HEK293T (cell line): ENCODE results near the gene DERA.
"Not testable (repeated sequence)": the region's sequence is repeated elsewhere in the genome, so short reads cannot be mapped to it uniquely, and the experiment has no call there.

Experiments used
- CTCF ChIA-PET: fragments of 350-600 bp; formaldehyde crosslinking; extraction: SDS; loops from one replicate; lab custom pipeline; 2021; ENCODE audit warnings: antibody characterized with exemption, inconsistent platforms; lab: Yijun Ruan, JAX
- POLR2A ChIA-PET: fragments of 350-600 bp; formaldehyde crosslinking; extraction: SDS; loops from one replicate; lab custom pipeline; 2020; ENCODE audit warnings: antibody characterized with exemption, inconsistent platforms; lab: Yijun Ruan, JAX
- DNase-seq: peaks from one replicate; pipeline ENCODE4 v3.0.0; 2012; ENCODE audit warnings: mixed read lengths; ENCODE audit errors: extremely low spot score
- ARNT ChIP-seq: fragments of 450-650 bp; IDR thresholded peaks from 2 replicates; pipeline ENCODE4 v1.6.1; 2017; ENCODE audit warnings: mild to moderate bottlenecking
- BHLHE40 ChIP-seq: fragments of 450-650 bp; IDR thresholded peaks from 2 replicates; pipeline ENCODE4 v1.6.1; 2016; ENCODE audit warnings: mild to moderate bottlenecking, moderate library complexity, borderline replicate concordance
- CTBP1 ChIP-seq: fragments of 450-650 bp; IDR thresholded peaks from 2 replicates; pipeline ENCODE4 v1.6.1; 2016; ENCODE audit warnings: borderline replicate concordance
- ELF4 ChIP-seq: fragments of 450-650 bp; IDR thresholded peaks from 2 replicates; pipeline ENCODE4 v1.6.1; 2017; ENCODE audit warnings: antibody characterized with exemption
- FOXA1 ChIP-seq: fragments of 450-650 bp; IDR thresholded peaks from 2 replicates; pipeline ENCODE4 v1.6.1; 2016; ENCODE audit warnings: mild to moderate bottlenecking
- FOXK2 ChIP-seq: fragments of 450-650 bp; IDR thresholded peaks from 2 replicates; pipeline ENCODE4 v1.6.1; 2016; ENCODE audit warnings: mild to moderate bottlenecking
- FOXM1 ChIP-seq: fragments of 450-650 bp; IDR thresholded peaks from 2 replicates; pipeline ENCODE4 v1.6.1; 2017; ENCODE audit warnings: mild to moderate bottlenecking, borderline replicate concordance
- HDGF ChIP-seq: fragments of 450-650 bp; IDR thresholded peaks from 2 replicates; pipeline ENCODE4 v1.6.1; 2017; ENCODE audit warnings: antibody characterized with exemption, borderline replicate concordance
- L3MBTL2 ChIP-seq: fragments of 450-650 bp; conservative IDR thresholded peaks from 2 replicates; pipeline ENCODE4 v1.6.1; 2016; ENCODE audit warnings: mild to moderate bottlenecking
- LEF1 ChIP-seq: fragments of 450-650 bp; IDR thresholded peaks from 2 replicates; pipeline ENCODE4 v1.6.1; 2017; ENCODE audit warnings: mild to moderate bottlenecking, borderline replicate concordance
- NFRKB ChIP-seq: fragments of 450-650 bp; IDR thresholded peaks from 2 replicates; pipeline ENCODE4 v1.6.1; 2016; ENCODE audit warnings: mild to moderate bottlenecking, moderate library complexity
- PKNOX1 ChIP-seq: fragments of 450-650 bp; IDR thresholded peaks from 2 replicates; pipeline ENCODE4 v1.6.1; 2016
- SP1 ChIP-seq: fragments of 450-650 bp; IDR thresholded peaks from 2 replicates; pipeline ENCODE4 v1.6.1; 2017
- SUZ12 ChIP-seq: fragments of 450-650 bp; IDR thresholded peaks from 2 replicates; pipeline ENCODE4 v1.6.1; 2016; ENCODE audit warnings: mild to moderate bottlenecking
- TARDBP ChIP-seq: fragments of 450-650 bp; IDR thresholded peaks from 2 replicates; pipeline ENCODE4 v1.6.1; 2016
- ZNF384 ChIP-seq: fragments of 450-650 bp; IDR thresholded peaks from 2 replicates; pipeline ENCODE4 v1.6.1; 2016

Gene DERA

GRCh38 chr12:15899282-15899870 is 11.8 kb upstream of the DERA start:
- no peak for TF ChIP-seq NFRKB
- no peak for TF ChIP-seq ZNF384
- no peak for TF ChIP-seq SP1
- TF ChIP-seq CTBP1, result no peak
- no peak for TF ChIP-seq BHLHE40
- ChIA-PET POLR2A (interaction anchor here (1.0 to 1.5 kb wide), 2 partner anchors 12 to 16 kb away, joined by 5 to 6 read pairs; partner anchors contain the start of genes DERA and STRAP), CTCF (interaction anchor here (0.6 to 1.9 kb wide), 8 partner anchors 11 to 467 kb away, joined by 3 to 4 read pairs (median 3); partner anchors contain the start of gene DERA)
- no peak for DNase-seq

GRCh38 chr12:15904378-15904920 is 6.7 kb upstream of the DERA start:
- ChIA-PET CTCF (no interaction called here), POLR2A (no interaction called here)
- DNase-seq, result no peak
- no peak for TF ChIP-seq FOXA1
- no peak for TF ChIP-seq L3MBTL2
- TF ChIP-seq ELF4, result no peak
- no peak for TF ChIP-seq ZNF384
- TF ChIP-seq FOXK2, result no peak
- no peak for TF ChIP-seq SUZ12
- no peak for TF ChIP-seq BHLHE40
- TF ChIP-seq SP1, result no peak
- TF ChIP-seq LEF1, result no peak
- no peak for TF ChIP-seq FOXM1
- TF ChIP-seq HDGF, result no peak
- no peak for TF ChIP-seq TARDBP
- no peak for TF ChIP-seq CTBP1
- TF ChIP-seq PKNOX1, result no peak
- no peak for TF ChIP-seq NFRKB
- TF ChIP-seq ARNT, result no peak

- CTCF ChIA-PET, result interaction anchor here (0.6 to 1.9 kb wide), 5 partner anchors 9 to 326 kb away, joined by 3 to 6 read pairs (median 5); no protein-coding TSS in a partner anchor
- POLR2A ChIA-PET, result interaction anchor here (0.8 to 2.7 kb wide), 6 partner anchors 11 to 1140 kb away, joined by 3 to 19 read pairs (median 4); partner anchors contain the start of gene STRAP
- DNase-seq, result no peak
- no peak for TF ChIP-seq HDGF
- no peak for TF ChIP-seq FOXA1
- no peak for TF ChIP-seq SP1
- TF ChIP-seq SUZ12, result no peak
- no peak for TF ChIP-seq FOXK2
- TF ChIP-seq LEF1, result no peak
- TF ChIP-seq FOXM1, result no peak
- no peak for TF ChIP-seq ELF4
- no peak for TF ChIP-seq ZNF384
- no peak for TF ChIP-seq TARDBP
Measured at GRCh38 chr12:15910468-15910863, 666 bp upstream of the DERA start.

- DNase-seq, CTCF ChIA-PET: not testable (repeated sequence)
- POLR2A ChIA-PET, result interaction anchor here (0.6 to 2.7 kb wide), 4 partner anchors 11 to 29 kb away, joined by 3 to 19 read pairs (median 10); partner anchors contain the start of gene STRAP
Measured at GRCh38 chr12:15911931-15912330, 799 bp downstream of the DERA start.

GRCh38 chr12:15914131-15914530 is 3.0 kb downstream of the DERA start:
- DNase-seq, POLR2A ChIA-PET: not testable (repeated sequence)
- CTCF ChIA-PET, result interaction anchor here (0.6 kb wide), 1 partner anchor 687 kb away, joined by 3 read pairs; no protein-coding TSS in a partner anchor

- no peak for TF ChIP-seq ELF4
- TF ChIP-seq ZNF384, result no peak
- TF ChIP-seq FOXM1, result no peak
- TF ChIP-seq ARNT, result no peak
- no peak for TF ChIP-seq HDGF
- TF ChIP-seq CTBP1, result no peak
- TF ChIP-seq NFRKB, result no peak
- TF ChIP-seq LEF1, result no peak
- no peak for TF ChIP-seq FOXK2
- no peak for TF ChIP-seq SP1
- TF ChIP-seq FOXA1, result no peak
- ChIA-PET CTCF (interaction anchor here (0.6 kb wide), 2 partner anchors 19 to 328 kb away, joined by 3 to 4 read pairs; no protein-coding TSS in a partner anchor), POLR2A (no interaction called here)
- DNase-seq, result no peak
Measured at GRCh38 chr12:15918066-15918465, 6.9 kb downstream of the DERA start.

GRCh38 chr12:15919418-15919817 is 8.3 kb downstream of the DERA start:
- TF ChIP-seq ZNF384 (no peak), PKNOX1 (no peak), ARNT (no peak), ELF4 (no peak)
- no peak for DNase-seq
- CTCF ChIA-PET, result no interaction called here
- POLR2A ChIA-PET, result interaction anchor here (0.6 kb wide), 1 partner anchor 9 kb away, joined by 3 read pairs; no protein-coding TSS in a partner anchor
